Fibroblast of peridontal ligament (primary cell): ENCODE measurements around the gene TMEM132D.

ENCODE experiments used
- DNase-seq: peaks from one replicate; pipeline ENCODE4 v3.0.0-alpha.2; 2010; ENCODE audit errors: extremely low read depth

The TMEM132D gene

GRCh38 chr12:129102233-129102632 lies 801.6 kb downstream of the TMEM132D start:
- no peak for DNase-seq

DNA sequence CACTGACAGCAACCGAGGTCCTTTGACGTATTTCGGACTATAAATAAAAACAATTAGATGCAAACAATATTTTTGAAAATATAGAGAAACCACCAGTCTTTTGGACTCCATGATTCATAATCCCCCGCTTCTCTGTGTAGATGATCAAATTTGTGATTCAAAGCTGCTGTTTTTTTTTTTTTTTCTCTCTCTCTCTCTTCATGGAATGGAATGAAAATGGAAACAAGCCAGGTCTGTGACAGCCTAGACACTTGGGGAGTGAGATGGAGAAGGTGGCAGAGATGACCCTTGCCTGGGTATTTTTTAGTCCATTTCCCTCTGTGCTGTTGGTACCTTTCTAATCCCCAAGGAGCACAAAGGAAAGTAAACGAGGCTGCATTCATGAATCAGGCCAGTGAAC lies 802.0 kb downstream of the TMEM132D start:
- DNase-seq: no peak

GRCh38 chr12:129101404-129101803 lies 802.4 kb downstream of the TMEM132D start:
- DNase-seq: no peak

DNA sequence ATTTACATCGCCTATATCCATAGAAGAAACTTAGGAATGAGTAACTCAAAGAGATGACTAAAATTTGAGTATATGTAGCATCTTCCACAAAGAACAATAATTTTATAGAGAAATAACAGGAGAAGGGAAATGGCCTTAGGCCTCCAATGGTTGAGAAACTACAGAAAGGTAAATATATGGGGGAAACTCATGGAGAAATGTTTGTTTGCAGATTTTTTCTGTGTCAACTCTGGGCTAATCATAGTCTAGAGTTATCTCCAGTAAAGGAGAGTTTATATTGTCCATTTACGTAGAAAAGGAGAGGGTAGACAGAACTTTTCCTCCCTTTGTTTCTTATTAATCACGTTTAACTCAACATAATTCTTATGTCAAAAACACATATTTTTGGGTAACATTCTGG lies 806.4 kb downstream of the TMEM132D start:
- DNase-seq: no peak

DNA sequence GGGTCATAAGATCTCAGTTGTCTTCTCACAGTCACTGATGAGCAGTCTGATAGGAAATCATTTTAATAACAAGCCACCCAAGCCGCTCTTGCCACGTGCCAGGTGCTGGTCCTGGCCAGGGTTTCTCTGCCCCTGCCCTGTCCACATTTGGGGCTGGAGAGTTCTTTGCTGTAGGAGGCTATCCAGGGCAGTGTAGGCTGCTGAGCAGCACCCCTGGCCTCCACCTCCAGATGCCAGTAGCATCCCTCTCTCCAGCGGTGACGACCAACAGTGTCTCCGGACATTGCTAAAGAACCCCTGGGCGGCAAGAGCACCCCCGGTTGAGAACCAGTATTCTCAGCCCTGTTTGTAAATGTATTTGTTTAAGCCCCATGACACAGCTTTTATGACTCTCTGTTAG lies 806.9 kb downstream of the TMEM132D start:
- DNase-seq: no peak

DNA sequence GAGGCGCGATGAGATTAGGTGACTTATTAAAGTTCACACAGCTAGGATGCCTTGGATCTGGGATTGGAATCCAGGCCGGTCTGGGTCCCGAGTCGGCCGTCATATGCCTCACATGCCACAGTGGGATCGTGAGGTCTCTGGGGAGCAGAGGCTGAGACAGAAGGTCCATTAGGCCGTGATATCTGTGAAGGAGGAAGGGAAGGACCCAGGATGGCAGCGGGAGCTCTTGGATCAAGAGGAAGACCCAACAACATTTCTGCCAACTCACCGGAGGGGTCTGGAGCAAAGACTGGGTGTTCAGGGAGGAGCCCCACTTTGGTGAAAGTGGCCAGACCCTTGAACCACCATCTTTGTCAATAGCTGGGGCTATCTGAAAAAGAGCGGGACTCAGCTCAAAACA lies 807.6 kb downstream of the TMEM132D start:
- no peak for DNase-seq

DNA sequence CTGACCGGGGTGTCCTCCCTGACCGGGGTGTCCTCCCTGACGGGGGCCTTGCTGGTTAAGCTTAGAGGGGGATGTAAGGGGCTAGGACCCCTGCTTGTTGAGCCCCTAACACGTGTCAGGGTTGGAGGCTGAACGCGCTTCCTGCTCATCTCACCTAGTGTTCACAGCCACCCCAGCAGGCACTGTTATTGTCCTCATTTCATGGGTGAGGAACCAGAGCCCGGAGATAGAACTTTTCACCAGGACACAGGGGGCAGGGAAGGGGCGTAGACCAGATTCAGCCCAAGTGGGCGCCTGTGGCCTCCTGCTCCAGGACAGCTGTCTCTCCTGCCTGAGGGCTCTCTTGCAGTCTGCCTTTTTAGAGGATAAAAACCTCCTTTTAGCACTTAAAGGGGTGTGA lies 814.2 kb downstream of the TMEM132D start:
- DNase-seq: no peak

DNA sequence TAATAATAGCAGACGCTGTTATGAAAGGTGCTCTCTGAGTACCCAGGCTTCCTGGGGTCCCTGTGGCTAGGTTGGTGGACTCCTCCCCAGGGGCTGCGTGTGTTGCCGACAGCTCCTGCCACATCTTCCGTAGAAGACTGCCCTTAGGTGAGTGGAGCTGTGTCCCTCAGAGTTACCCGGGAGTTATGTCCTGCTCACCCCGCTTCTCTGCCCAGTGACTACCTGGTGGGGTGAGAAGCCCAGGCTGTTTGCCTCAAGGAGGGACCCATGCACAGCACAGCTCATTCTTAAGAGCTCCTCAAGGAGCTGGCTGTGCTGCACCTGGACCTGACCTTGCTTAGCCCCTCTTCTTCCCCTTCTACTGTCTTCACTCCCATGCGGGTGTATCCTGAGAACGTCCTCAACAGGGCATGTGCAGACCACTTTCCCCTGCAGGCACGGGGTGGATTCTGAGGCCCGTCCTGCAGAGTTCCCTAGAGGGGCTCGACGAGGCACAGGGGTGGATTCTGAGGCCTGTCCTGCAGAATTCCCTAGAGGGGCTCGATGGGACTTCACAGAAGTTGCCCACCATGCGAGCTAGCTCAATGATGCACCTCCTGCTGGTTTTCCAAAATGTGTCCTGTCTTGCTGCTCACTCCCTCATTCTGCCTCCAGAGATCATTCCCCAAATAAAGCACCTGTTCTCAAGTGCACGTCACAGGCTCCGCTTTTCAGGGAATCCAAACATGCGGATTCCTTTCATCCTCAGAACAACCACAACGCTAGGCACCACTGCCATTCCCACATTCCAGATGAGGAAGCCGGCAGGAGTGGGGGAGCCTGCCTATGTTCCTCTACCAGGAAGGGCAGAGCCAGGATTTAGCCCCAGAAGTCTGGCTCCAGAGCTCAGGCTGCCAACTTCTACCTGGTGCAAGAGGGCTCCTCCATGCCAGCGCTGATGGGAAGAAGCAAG lies 818.7 kb downstream of the TMEM132D start:
- no peak for DNase-seq

- no peak for DNase-seq
Measured at GRCh38 chr12:129083121-129083840, 820.5 kb downstream of the TMEM132D start.

GRCh38 chr12:129082441-129082840 lies 821.4 kb downstream of the TMEM132D start:
- no peak for DNase-seq

- no peak for DNase-seq
Measured at GRCh38 chr12:129081755-129082250, 822.0 kb downstream of the TMEM132D start.

DNA sequence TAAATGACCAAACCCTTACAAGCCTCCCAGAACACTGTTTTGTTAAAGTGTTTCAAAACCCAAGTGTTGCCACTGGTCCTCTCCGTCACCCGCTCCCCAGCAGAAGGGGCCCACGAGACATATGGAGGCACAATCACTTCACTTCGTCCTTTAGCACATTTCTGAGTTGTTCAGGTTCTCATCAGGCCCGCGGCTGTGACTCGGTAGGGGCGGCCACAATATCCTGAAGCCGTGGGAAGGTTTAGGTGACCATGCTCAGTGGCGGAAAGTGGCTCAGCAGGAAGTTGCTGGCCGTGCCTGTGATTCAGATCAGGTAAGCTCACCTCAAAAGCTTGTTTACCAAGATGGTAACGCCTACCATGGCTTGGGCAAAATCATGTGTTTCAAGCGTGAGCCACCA lies 823.0 kb downstream of the TMEM132D start:
- no peak for DNase-seq

- no peak for DNase-seq
Measured at GRCh38 chr12:129080391-129080790, 823.4 kb downstream of the TMEM132D start.

DNA sequence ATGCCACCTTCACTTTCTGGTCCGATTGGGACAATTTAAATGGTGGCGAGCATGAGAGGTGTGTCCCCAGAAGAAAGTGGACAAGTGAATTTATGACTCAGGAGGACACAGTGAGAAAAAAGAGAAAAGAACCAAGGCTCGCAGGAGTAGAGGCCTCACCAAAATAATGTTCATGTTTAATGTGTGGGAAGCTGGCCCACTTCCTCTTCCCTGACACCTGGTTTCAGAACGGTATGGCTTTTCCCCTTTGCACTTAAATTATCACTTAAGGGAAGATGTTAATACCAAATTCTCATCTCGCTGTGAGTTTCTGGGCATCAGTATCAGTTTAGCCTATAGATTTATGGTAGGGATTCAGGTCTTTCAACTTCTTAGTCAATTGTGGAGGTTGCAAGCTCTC lies 824.1 kb downstream of the TMEM132D start:
- DNase-seq: no peak

DNA sequence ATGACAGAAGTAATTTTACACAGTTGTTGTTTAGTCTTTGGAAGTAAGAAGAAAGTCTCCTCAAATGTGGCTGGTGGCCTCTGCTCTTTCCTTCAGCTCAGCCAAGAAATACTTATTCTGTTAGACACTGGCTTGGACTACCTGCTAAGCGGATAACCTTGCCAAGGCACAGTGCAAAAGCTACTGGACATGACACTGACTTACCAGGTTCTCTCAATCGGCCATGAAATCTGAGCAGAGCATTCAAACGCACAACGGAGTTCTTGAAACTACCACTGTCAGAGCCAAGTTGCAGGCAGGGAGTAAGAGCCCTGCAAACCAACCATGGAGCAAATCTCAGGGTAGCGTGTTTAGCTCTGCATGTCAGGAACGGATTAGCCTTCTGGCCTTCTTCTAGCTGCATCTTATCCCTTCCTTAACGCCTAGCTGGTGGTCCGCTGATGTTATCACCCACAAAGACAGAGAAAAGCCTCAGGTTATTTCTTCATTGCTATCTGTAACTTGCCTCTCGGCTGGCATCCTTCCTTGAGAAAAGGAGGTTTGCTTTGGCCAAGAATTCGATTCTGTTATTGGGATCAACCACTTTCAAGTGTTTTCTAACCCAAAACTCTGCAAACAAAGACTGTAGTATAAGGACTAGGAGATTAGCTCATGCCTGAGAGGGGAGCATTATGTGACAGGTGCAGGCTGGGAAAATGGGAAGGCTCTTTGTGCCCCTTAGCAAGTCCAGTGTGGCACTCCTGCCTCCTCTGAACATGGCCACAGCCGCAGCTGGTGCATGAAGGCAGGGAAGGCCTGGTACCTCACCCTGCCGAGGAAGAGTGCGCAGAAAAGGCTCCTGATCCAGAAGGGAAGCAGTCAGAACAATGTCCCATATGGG lies 827.1 kb downstream of the TMEM132D start:
- DNase-seq: no peak

DNA sequence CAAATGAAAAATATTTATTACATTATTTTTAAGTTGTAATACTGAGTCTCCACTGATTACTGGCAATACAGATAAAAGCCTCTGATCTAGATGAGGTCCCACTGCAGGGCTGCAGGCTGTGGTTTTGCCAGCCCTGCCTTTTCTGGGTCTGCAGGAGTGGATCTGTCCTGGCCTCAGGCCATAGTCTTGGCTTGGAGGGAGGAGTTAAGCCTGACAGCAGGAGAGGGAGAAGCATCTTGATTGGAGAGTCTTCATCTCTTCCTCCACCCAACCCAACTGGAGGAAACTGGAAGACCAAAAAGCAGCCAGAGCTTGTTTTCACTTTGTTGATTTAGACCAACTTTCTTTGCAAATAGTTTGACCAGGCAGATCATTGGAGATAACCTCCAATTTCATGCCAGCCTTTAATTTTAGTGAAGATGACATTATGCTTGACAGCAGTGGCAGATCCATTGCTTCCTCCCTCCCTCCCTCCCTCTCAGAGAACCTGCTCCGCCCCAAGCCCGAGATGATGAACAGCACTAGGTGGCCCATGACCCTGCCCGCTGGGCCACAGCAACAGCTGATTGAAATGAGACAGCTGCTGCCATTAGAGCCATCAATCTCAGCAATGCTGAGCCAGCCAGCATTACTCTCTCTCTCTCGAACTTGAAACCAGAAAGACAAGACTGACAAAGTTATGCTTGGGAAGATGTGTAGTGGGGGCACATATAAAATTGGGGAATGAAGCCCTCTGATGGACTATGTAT lies 828.2 kb downstream of the TMEM132D start:
- no peak for DNase-seq

- DNase-seq: no peak
Measured at GRCh38 chr12:129074379-129074778, 829.4 kb downstream of the TMEM132D start.

DNA sequence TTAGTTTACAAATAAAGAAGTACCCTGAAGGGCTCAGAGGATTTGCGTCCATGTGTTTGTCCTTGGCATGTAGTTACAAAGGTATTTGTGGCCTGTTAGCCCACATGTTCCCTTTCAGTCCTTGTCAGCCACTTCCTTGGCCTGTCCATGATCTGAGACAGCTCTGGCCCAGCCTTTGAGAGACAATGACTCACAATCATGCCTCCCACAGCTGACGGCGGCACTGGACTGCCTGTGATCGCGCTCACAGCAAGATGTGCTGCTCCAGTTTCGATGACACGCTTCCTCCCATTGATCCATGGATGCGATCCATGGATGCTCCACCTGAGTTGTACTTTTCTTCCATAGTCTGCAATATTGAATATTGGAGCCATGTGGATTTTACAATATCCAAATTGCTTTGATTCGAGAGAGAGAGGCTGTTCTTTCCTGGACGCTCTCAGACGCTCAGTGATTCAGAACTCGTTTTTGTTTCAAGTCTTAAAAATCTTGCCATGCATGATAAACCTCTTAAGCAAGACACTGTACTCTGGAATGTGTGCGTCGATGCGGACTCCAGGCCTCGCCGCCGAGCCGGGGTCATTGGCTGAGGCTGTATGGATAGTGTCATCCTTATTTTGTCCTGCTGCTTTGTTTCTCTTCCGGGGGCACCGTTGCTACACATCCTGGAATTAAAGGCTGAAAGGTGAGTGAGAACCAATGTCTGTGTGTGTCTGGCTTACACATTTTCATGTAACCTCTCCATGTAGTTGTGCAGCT lies 830.5 kb downstream of the TMEM132D start:
- DNase-seq: no peak

DNA sequence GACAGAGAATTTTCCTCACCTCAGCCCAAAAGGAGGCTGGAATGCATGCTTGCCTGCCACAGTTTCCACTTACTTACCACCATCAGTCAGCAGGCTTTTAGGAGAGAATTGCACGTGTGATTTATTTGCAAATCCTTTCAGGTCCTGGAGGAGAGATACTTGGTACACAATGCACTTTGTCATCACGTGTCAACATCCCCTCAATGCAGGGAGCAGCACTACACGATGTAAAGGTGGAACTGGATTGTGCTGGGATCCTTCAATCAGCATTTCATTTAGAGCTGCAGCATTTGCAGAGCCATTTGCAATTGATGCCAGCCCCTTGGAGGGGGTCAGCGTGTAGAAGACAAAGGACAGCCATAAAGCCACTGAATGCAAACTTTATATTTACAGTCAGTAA lies 832.5 kb downstream of the TMEM132D start:
- no peak for DNase-seq

- DNase-seq: no peak
Measured at GRCh38 chr12:129069886-129070285, 833.9 kb downstream of the TMEM132D start.
